GM20431 (cell line): ENCODE measurements around the gene FEZF1.
"Not testable (repeated sequence)": the region's sequence is repeated elsewhere in the genome, so short reads cannot be mapped to it uniquely, and the experiment has no call there.

Experiments used
- in situ Hi-C: fragments of 300-500 bp; cut with MseI, MboI; formaldehyde crosslinking; loops from one replicate; pipeline ENCODE4 v1.15.0; 2020; ENCODE audit warnings: low sequenced_read_pairs; ENCODE audit not compliant: unreplicated experiment

The FEZF1 gene

DNA sequence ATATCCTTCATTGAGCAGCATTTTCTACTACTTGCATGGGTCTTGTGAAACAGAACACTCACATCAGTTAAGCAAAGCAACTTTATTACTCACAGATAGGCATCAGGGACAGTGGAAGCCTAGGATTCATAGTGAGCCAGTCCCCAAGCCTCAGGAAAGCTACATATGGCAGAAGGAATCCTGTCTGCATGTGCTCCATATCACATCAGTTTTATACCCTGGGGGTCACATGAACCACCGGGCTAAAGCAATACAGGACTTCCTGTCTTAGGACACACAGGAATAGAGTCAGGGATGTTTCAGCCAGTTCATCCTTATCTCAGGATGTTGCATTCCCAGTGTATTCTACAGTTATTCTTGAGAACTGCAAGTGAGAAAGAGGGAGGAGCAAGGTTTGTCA, 15.1 kb downstream of the FEZF1 start:
- in situ Hi-C loops: no loop called here

DNA sequence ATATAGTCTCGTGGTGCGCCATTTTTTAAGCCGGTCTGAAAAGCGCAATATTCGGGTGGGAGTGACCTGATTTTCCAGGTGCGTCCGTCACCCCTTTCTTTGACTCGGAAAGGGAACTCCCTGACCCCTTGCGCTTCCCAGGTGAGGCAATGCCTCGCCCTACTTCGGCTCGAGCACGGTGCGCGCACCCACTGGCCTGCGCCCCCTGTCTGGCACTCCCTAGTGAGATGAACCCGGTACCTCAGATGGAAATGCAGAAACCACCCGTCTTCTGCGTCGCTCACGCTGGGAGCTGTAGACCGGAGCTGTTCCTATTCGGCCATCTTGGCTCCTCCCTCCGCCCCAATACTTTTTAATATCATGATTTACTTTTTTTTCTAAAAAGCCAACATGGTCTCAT, 19.9 kb downstream of the FEZF1 start:
- in situ Hi-C loops: not testable (repeated sequence)

DNA sequence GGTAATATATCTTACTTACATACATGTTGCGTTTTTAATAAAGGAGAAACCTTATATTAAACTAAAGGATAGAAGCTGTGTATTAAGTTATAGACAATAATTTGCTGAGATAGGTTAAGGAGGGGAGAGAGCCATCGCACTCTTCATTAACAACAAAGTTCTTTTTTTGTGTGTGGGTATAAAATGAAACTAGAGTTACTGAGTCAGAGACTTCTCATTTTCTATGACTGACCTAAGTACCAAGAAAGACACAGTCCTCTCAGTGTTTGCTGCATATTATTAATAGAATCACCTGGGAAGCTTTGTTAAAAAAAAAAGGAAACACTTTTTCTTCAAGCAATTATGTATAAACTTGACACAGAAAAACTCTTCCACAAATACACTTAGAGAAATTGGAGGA, 31.4 kb downstream of the FEZF1 start:
- in situ Hi-C loops: no loop called here

DNA sequence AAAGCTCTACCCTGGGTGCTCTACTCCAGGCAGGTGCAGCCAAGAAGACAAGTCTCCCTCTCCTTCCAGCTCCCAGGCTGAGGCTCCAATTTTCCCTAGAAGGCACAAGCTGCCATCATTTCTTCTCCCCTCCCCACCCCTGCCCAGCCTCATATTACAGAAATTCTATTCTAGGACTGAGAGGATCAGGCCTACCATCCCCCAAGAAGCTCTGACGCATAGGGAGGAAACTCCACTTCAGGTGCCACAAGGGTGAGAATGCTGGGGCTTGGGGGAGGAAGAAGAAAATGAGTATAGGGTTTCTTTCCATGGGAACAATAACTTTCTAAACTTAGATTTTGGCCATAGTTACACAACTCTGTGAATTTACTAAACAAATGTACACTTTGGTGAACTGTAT, 35.3 kb downstream of the FEZF1 start:
- in situ Hi-C loops: no loop called here

DNA sequence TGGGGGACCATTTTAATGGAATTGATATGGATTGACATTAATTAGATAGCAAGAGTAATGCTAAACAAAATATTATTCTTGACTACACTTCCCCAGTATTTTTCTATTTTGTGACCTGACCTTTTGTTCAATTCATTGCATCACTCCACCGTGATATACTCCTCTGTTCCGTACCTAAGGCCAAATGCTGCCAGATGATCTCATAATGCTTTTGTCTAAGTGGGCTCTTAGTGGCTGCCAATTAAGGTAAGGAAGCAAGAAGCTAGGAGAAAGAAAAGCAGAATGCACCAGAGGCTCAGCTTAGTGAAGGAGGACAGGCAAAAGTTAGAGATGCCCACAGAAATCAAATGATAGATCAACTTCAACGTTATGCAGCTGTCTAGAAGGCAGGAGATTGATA, 36.4 kb downstream of the FEZF1 start:
- in situ Hi-C loops: no loop called here

DNA sequence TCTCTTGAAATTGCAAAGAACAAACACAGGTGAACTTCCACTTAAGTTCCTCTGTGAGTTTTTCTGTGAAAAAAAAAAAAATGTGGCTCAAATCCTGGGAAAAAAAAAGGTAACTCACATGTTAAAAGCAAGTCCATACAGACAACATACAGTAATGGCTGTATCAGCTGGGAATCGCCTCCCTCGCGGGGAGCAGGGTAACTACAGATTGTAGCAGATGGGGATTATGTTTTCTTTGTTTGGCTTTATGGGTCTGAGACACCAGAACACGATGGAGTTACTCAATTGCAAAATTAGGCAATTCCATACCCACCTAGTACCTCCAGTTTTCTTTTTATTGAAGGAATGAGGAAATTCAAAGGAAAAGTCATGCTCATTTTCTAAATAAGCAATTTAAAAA, 42.3 kb downstream of the FEZF1 start:
- in situ Hi-C loops: no loop called here

DNA sequence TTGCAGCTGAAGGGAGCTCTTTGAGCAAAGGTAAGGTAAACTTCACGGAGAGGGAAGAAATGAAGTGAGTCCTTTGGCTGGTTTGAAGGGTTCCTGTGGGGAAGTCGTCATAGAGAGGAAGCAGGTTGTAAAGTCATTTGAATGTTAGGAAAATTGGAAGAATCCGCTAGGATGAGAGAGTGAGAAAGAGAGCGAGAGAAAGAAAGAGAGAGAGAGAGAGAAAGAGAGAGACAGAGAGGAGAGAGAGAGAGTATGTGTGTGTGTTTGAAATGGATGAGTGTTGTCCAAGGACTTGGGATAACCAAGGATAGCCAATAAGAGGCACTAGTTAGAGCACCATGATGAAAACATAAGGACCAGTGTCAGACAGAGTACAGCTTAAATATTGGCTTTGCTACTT, 43.1 kb downstream of the FEZF1 start:
- in situ Hi-C loops: no loop called here

DNA sequence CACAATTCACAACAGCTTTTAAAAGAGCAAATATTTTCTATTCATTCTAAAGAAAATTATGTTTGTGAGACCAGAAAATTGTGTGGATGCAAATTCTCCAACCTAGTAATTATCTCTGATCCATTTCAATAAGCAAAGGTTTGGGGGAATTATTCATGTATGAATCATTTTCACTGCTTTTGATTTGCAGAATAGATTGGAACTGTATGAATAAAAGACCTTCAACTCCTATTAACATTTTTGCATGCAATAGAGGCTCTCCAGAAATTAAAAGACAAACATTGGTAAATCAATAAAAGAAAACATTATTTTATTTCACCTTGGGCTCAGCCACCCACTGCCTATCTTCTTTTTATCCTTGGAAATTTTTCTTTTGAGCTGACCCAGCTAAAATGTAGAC, 43.5 kb downstream of the FEZF1 start:
- in situ Hi-C loops: no loop called here

DNA sequence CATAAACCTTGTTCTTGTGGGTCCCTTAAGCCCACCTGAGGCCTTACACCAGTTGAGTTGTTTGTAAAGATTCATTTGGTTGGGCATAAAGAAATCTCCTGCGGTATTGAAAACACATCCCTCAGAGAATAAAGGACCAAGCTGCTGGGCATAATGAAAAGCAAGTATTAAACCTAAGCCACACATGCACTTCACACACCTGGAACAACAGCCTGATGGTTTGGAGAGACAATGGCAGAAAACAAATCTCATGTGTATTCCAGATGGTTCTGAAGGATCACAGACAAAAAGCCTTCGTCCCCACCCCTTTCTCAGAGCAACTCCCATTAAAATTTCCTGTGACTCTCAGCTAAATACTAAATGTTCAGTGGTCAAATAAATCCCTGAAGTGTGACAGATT, 44.2 kb downstream of the FEZF1 start:
- in situ Hi-C loops: no loop called here

DNA sequence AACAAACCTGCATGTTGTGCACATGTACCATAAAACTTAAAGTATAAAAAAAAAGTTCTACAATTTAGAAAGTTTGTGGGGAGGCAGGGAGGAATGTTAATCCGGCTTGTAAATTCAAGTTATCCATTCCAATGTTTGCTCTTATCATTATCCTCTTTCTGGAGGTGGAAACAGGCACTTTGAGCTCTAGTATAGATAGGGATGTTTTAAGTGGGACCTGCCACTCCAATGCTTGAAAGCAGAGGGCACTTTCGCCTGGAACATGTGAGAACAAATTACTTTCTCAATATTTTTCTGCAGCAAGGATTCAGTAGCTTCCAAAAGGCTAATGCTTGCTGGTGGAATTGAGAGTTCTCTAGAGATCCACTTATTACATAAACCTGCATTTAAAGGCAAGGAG, 45.6 kb downstream of the FEZF1 start:
- in situ Hi-C loops: no loop called here

DNA sequence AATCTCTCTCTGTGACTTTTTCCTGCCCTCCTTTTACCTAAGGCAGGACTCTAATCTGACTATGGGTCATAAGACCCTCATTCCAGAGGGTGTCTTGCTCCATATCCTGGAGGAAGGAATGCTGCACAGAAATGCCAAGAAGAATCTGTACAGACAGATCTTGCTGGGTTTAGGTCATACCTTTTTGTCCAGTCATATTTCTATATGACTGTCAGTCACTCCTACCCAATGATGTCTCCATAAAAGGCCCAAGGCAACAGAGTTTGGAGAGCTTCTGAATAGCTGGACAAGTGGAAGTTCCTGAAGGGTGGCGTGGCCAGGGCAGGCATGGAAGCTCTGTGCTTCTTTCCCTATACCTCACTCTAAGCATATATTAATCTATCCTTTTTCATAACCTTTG, 47.5 kb downstream of the FEZF1 start:
- in situ Hi-C loops: no loop called here

DNA sequence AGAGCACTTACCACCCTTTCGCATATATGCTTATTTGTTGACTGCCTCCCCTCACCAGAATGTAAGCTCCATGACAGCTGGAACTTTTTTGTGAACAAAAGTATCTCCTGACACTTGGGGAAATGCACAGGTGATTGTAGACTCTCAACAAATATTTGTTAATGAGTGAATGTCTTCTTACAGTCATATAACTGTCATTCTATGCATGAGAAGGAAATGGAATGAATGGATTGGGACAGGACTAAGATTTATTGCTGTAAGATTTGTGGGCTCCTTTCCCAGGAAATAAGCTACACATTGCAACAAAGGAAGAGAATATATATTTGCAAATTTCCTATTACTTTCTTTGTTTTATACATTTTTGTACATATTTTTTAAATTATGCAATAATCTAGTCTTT, 48.5 kb downstream of the FEZF1 start:
- in situ Hi-C loops: no loop called here

DNA sequence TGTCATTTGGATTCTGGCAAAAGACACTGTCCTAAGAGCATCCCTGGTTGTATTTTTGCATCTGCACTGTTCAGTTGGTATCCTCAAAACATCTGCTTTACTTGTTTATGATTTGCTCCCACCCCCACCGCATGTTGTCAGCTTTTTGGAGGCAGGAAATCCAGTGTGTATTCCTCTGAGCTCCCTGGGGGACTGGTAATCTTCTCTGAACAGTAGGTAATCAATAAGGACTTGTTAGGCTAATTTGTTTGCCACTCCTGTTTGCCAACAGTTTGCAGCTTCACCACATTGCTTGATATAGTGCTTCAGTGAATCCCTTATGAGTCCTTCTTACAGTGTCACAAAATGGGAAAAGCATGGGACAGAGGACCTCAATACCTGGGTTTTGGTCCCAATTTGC, 49.1 kb downstream of the FEZF1 start:
- in situ Hi-C loops: no loop called here
